Sigmoid colon (tissue), 4 donors: Measurements from ENCODE around the gene AUTS2.

Source experiments
- POLR2A ChIP-seq, 2 donors: fragments of 450-650 bp; IDR thresholded peaks; one replicate each; pipeline ENCODE4 v1.6.1; 2016; ENCODE audit warnings: antibody characterized with exemption in 2 of 2, mild to moderate bottlenecking in 2 of 2, moderate library complexity in 2 of 2
- POLR2AphosphoS5 ChIP-seq, 4 donors: sonication (generic); formaldehyde crosslinking; IDR thresholded peaks; one replicate each; pipeline ENCODE4 v1.6.1; 2017; ENCODE audit warnings: antibody characterized with exemption in 4 of 4
- TF ChIP-seq, protein P1 (sequence below), 4 experiments: fragments of 450-650 bp in 3 of 4; fragments of 200-600 bp in 1 of 4; IDR thresholded peaks; one replicate each; pipeline ENCODE4 v1.5.1; 2016 to 2019; ENCODE audit warnings: antibody characterized with exemption in 4 of 4, mild to moderate bottlenecking in 3 of 4, moderate library complexity in 2 of 4

DNA sequence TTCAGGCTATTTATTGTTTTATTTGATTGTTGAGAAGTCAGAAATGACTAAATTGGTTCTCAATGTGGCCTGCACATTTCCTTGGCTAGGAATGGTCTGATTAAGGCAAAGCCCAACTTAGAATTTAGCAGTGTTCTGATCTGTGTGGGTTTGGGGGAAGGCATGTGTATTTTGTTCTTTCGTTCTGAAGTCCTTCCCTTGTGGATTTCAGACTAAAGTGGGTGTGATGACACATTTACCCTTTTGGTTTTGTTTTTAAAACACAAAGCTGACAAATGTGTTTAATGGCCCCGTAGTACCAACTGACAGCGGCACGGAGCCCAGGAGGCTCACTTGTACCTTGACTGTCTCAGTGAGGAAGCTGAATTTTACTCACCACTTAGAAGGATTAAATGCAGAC is 1081.4 kb downstream of the AUTS2 start:
- TF ChIP-seq, protein P1, sequence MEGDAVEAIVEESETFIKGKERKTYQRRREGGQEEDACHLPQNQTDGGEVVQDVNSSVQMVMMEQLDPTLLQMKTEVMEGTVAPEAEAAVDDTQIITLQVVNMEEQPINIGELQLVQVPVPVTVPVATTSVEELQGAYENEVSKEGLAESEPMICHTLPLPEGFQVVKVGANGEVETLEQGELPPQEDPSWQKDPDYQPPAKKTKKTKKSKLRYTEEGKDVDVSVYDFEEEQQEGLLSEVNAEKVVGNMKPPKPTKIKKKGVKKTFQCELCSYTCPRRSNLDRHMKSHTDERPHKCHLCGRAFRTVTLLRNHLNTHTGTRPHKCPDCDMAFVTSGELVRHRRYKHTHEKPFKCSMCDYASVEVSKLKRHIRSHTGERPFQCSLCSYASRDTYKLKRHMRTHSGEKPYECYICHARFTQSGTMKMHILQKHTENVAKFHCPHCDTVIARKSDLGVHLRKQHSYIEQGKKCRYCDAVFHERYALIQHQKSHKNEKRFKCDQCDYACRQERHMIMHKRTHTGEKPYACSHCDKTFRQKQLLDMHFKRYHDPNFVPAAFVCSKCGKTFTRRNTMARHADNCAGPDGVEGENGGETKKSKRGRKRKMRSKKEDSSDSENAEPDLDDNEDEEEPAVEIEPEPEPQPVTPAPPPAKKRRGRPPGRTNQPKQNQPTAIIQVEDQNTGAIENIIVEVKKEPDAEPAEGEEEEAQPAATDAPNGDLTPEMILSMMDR (IDR thresholded peaks at IDR 0.05), result no peak
- TF ChIP-seq POLR2A (IDR thresholded peaks at IDR 0.05), result no peak
- no peak for TF ChIP-seq POLR2AphosphoS5 (IDR thresholded peaks at IDR 0.05)
